ENCODE measurements around the gene OCA2. TPM values are rescaled to one million over a fixed set of nuclear protein-coding genes. Genes with fewer than 3 reads are reported as not detected.

OCA2 gene
- total and polyA plus RNA-seq, 2 experiments from 2014 or later = not detected

- H3K9ac ChIP-seq = no peak overlapping the region
- WGBS, 2 experiments (ENCODE audit: low coverage in 1 of 2, low lambda C conversion rate in 2 of 2, missing lambda C conversion rate in 2 of 2) = 70 to 71% methylated on average over 5 of the region's 5 CpGs
- no peaks in the 10 kb centered on the region for H4K20me1 ChIP-seq (ENCODE audit: insufficient read depth)
- no peak for DNase-seq
- in situ Hi-C loops (cut with MboI) = no loop called here
- no peak overlapping the region for H2AFZ ChIP-seq
- no peaks in the 10 kb centered on the region for H3K9me2 ChIP-seq (ENCODE audit: insufficient read depth)
- no peaks in the 10 kb centered on the region for H3K36me3 ChIP-seq (ENCODE audit: low read depth)
- H3K9me3 ChIP-seq (ENCODE audit: low read depth) = no peaks in the 10 kb centered on the region
- no peak overlapping the region for H3K27ac ChIP-seq
- H3K4me1 ChIP-seq (ENCODE audit: insufficient read depth) = no peaks in the 10 kb centered on the region
- TF ChIP-seq EZH2 (IDR thresholded peaks at IDR 0.05; ENCODE audit: insufficient read depth, poor library complexity, severe bottlenecking) = no peak
- TF ChIP-seq EZH2phosphoT487 (IDR thresholded peaks at IDR 0.05; ENCODE audit: insufficient read depth, low read depth) = no peak
- no peak overlapping the region for H3K4me3 ChIP-seq
- no peaks in the 10 kb centered on the region for H3K27me3 ChIP-seq (replicated peaks; ENCODE audit: insufficient read depth)
- no peaks in the 10 kb centered on the region for H3F3A ChIP-seq (ENCODE audit: insufficient read depth)
- no peak overlapping the region for H3K4me2 ChIP-seq (ENCODE audit: unreplicated experiment)
- no peaks in the 10 kb centered on the region for H3K79me2 ChIP-seq (ENCODE audit: insufficient read depth)
These were observed 352.6 kb downstream of the OCA2 start for GRCh38 chr15:27746401-27746955.

DNA sequence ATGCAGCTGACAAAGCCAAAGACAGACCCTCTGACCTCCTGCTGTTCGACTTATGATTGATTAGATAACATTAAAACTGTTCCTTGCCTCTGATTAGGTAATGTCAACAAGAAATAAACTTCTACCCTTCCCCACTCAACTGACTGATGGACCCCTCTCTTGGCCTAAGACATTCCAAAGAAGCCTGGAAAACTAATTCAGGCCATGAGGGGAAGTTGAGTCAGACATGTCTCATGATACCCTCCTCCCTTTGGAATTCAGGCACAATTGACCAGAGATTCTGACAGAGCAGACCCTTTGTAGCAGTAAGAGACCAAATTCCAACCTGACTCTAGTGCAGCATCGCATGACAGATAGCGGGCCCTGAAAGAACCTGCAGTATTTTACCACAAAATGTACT, 354.5 kb downstream of the OCA2 start:
- Histone ChIP-seq H3K27me3 (replicated peaks; ENCODE audit: insufficient read depth) (no peaks in the 10 kb centered on the region), H3K4me1 (ENCODE audit: insufficient read depth) (no peaks in the 10 kb centered on the region), H3K9ac (no peak overlapping the region), H2AFZ (no peak overlapping the region), H3F3A (ENCODE audit: insufficient read depth) (no peaks in the 10 kb centered on the region), H3K36me3 (ENCODE audit: low read depth) (no peaks in the 10 kb centered on the region), H3K4me3 (no peak overlapping the region), H4K20me1 (ENCODE audit: insufficient read depth) (no peaks in the 10 kb centered on the region), H3K4me2 (ENCODE audit: unreplicated experiment) (no peak overlapping the region), H3K79me2 (ENCODE audit: insufficient read depth) (no peaks in the 10 kb centered on the region), H3K27ac (no peak overlapping the region), H3K9me2 (ENCODE audit: insufficient read depth) (no peaks in the 10 kb centered on the region), H3K9me3 (ENCODE audit: low read depth) (no peaks in the 10 kb centered on the region)
- in situ Hi-C loops (cut with MboI) = no loop called here
- TF ChIP-seq EZH2phosphoT487 (IDR thresholded peaks at IDR 0.05; ENCODE audit: insufficient read depth, low read depth) = no peak
- no peak for TF ChIP-seq EZH2 (IDR thresholded peaks at IDR 0.05; ENCODE audit: insufficient read depth, poor library complexity, severe bottlenecking)
- DNase-seq = no peak
- WGBS, 2 experiments (ENCODE audit: low coverage in 1 of 2, low lambda C conversion rate in 2 of 2, missing lambda C conversion rate in 2 of 2) = 65 to 69% methylated on average over 3 of the region's 3 CpGs

GRCh38 chr15:27743638-27744037, 355.5 kb downstream of the OCA2 start:
- Histone ChIP-seq H2AFZ (no peak overlapping the region), H3K9me3 (ENCODE audit: low read depth) (no peaks in the 10 kb centered on the region), H3K4me2 (ENCODE audit: unreplicated experiment) (no peak overlapping the region), H3K9me2 (ENCODE audit: insufficient read depth) (no peaks in the 10 kb centered on the region), H3K4me3 (no peak overlapping the region), H4K20me1 (ENCODE audit: insufficient read depth) (no peaks in the 10 kb centered on the region), H3F3A (ENCODE audit: insufficient read depth) (no peaks in the 10 kb centered on the region), H3K27me3 (replicated peaks; ENCODE audit: insufficient read depth) (no peaks in the 10 kb centered on the region), H3K36me3 (ENCODE audit: low read depth) (no peaks in the 10 kb centered on the region), H3K4me1 (ENCODE audit: insufficient read depth) (no peaks in the 10 kb centered on the region), H3K79me2 (ENCODE audit: insufficient read depth) (no peaks in the 10 kb centered on the region), H3K27ac (no peak overlapping the region), H3K9ac (no peak overlapping the region)
- TF ChIP-seq EZH2phosphoT487 (IDR thresholded peaks at IDR 0.05; ENCODE audit: insufficient read depth, low read depth) = no peak
- TF ChIP-seq EZH2 (IDR thresholded peaks at IDR 0.05; ENCODE audit: insufficient read depth, poor library complexity, severe bottlenecking) = no peak
- in situ Hi-C loops (cut with MboI) = no loop called here
- no peak for DNase-seq
- WGBS, 2 experiments (ENCODE audit: low coverage in 1 of 2, low lambda C conversion rate in 2 of 2, missing lambda C conversion rate in 2 of 2) = 70 to 72% methylated on average over 8 of the region's 8 CpGs

GRCh38 chr15:27742751-27743477, 356.2 kb downstream of the OCA2 start:
- no peak overlapping the region for H3K27ac ChIP-seq
- H3K4me3 ChIP-seq = no peak overlapping the region
- H3K9me2 ChIP-seq (ENCODE audit: insufficient read depth) = no peaks in the 10 kb centered on the region
- H3F3A ChIP-seq (ENCODE audit: insufficient read depth) = no peaks in the 10 kb centered on the region
- no peak overlapping the region for H3K4me2 ChIP-seq (ENCODE audit: unreplicated experiment)
- 65% methylated on average over 16 of the region's 16 CpGs for WGBS, 2 experiments (ENCODE audit: low coverage in 1 of 2, low lambda C conversion rate in 2 of 2, missing lambda C conversion rate in 2 of 2)
- no peaks in the 10 kb centered on the region for H3K36me3 ChIP-seq (ENCODE audit: low read depth)
- DNase-seq = no peak
- in situ Hi-C loops (cut with MboI) = no loop called here
- no peaks in the 10 kb centered on the region for H3K4me1 ChIP-seq (ENCODE audit: insufficient read depth)
- no peaks in the 10 kb centered on the region for H3K79me2 ChIP-seq (ENCODE audit: insufficient read depth)
- no peaks in the 10 kb centered on the region for H3K27me3 ChIP-seq (replicated peaks; ENCODE audit: insufficient read depth)
- TF ChIP-seq EZH2phosphoT487 (IDR thresholded peaks at IDR 0.05; ENCODE audit: insufficient read depth, low read depth) (no peak), EZH2 (IDR thresholded peaks at IDR 0.05; ENCODE audit: insufficient read depth, poor library complexity, severe bottlenecking) (no peak)
- H4K20me1 ChIP-seq (ENCODE audit: insufficient read depth) = no peaks in the 10 kb centered on the region
- no peak overlapping the region for H2AFZ ChIP-seq
- no peaks in the 10 kb centered on the region for H3K9me3 ChIP-seq (ENCODE audit: low read depth)
- H3K9ac ChIP-seq = no peak overlapping the region

Data from GM23248 (cell line).